ENCODE data around the gene KDM6A.

GRCh38 chrX:44980403-44980802 lies 107.4 kb downstream of the KDM6A start:
- TF ChIP-seq CREB1 (IDR thresholded peaks at IDR 0.05) (no peak), CREB1 (CRISPR knock-in tag; IDR thresholded peaks at IDR 0.05) (no peak), SETDB1 (CRISPR knock-in tag; IDR thresholded peaks at IDR 0.05; ENCODE audit: borderline replicate concordance) (no peak), ZNF121 (CRISPR knock-in tag; IDR thresholded peaks at IDR 0.05) (no peak)
- TF ChIP-seq, protein P1, sequence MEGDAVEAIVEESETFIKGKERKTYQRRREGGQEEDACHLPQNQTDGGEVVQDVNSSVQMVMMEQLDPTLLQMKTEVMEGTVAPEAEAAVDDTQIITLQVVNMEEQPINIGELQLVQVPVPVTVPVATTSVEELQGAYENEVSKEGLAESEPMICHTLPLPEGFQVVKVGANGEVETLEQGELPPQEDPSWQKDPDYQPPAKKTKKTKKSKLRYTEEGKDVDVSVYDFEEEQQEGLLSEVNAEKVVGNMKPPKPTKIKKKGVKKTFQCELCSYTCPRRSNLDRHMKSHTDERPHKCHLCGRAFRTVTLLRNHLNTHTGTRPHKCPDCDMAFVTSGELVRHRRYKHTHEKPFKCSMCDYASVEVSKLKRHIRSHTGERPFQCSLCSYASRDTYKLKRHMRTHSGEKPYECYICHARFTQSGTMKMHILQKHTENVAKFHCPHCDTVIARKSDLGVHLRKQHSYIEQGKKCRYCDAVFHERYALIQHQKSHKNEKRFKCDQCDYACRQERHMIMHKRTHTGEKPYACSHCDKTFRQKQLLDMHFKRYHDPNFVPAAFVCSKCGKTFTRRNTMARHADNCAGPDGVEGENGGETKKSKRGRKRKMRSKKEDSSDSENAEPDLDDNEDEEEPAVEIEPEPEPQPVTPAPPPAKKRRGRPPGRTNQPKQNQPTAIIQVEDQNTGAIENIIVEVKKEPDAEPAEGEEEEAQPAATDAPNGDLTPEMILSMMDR (CRISPR knock-in tag; IDR thresholded peaks at IDR 0.05): no peak
